SK-N-SH (cell line): ENCODE data around the gene COPZ1. TPM values are rescaled to one million over a fixed set of nuclear protein-coding genes. Genes with fewer than 3 reads are reported as not detected.

Experiments
- CTCF ChIA-PET: fragments of 300-600, 350-600 bp; formaldehyde crosslinking; extraction: SDS; loops from one replicate; lab custom pipeline; 2021; lab: Yijun Ruan, JAX
- POLR2A ChIA-PET: fragments of 350-600 bp; sonication (Branson Sonifier 250); formaldehyde crosslinking; extraction: SDS; loops from one replicate; lab custom pipeline; 2020; ENCODE audit warnings: antibody characterized with exemption, inconsistent platforms; lab: Yijun Ruan, JAX
- DNase-seq: peaks from one replicate; pipeline ENCODE4 v3.0.0; 2012
- H2AFZ ChIP-seq: fragments of 200-600 bp; sonication (generic); 2 replicates; pipeline ENCODE4 v1.8.1; 2016; ENCODE audit warnings: antibody characterized with exemption, mild to moderate bottlenecking, low read depth
- H3F3A ChIP-seq: fragments of 200-600 bp; sonication (generic); replicated peaks from 2 replicates; pipeline ENCODE3; 2016; ENCODE audit warnings: antibody characterized with exemption, mild to moderate bottlenecking; ENCODE audit not compliant: insufficient read depth
- H3K27ac ChIP-seq, 2 experiments: fragments of 200-500 bp in 1 of 2; fragments of 200-600 bp in 1 of 2; sonication (Bioruptor generic) in 1 of 2; sonication (generic), shearing (Covaris generic) in 1 of 2; 2 replicates each; pipeline versions ENCODE4 v1.5.1 to v1.6.1; 2014 to 2016; ENCODE audit warnings: low read depth in 2 of 2, inconsistent platforms in 1 of 2, low read length in 1 of 2, mild to moderate bottlenecking in 1 of 2, mixed read lengths in 1 of 2
- H3K27me3 ChIP-seq: fragments of 200-600 bp; sonication (generic), shearing (Covaris generic); 2 replicates; pipeline ENCODE4 v1.6.1; 2016; ENCODE audit warnings: mixed run types; ENCODE audit not compliant: insufficient read depth
- H3K36me3 ChIP-seq, 2 experiments: fragments of 200-500 bp in 1 of 2; fragments of 200-600 bp in 1 of 2; sonication (Bioruptor generic) in 1 of 2; sonication (generic) in 1 of 2; replicated peaks in 1 of 2; 2 replicates each; pipeline versions ENCODE3 to v1.5.1; 2014 to 2016; ENCODE audit warnings: low read length in 1 of 2, mild to moderate bottlenecking in 1 of 2; ENCODE audit not compliant: insufficient read depth in 2 of 2, control insufficient read depth in 1 of 2
- H3K4me1 ChIP-seq, 2 experiments: fragments of 200-500 bp in 1 of 2; fragments of 200-600 bp in 1 of 2; sonication (Bioruptor generic) in 1 of 2; sonication (generic), shearing (Covaris generic) in 1 of 2; 2 replicates each; pipeline versions ENCODE4 v1.5.1 to v1.6.1; 2014 to 2016; ENCODE audit warnings: low read depth in 1 of 2, low read length in 1 of 2, mixed run types in 1 of 2; ENCODE audit not compliant: insufficient read depth in 2 of 2, control insufficient read depth in 1 of 2
- H3K4me2 ChIP-seq: fragments of 200-600 bp; sonication (generic), shearing (Covaris generic); 2 replicates; pipeline ENCODE4 v1.6.1; 2017; ENCODE audit warnings: mixed run types
- H3K4me3 ChIP-seq, 2 experiments: fragments of 200-500 bp in 1 of 2; fragments of 200-600 bp in 1 of 2; sonication (Bioruptor generic) in 1 of 2; sonication (generic), shearing (Covaris generic) in 1 of 2; 2 replicates each; pipeline versions ENCODE4 v1.5.1 to v1.8.1; 2014 to 2016; ENCODE audit warnings: low read depth in 2 of 2, inconsistent platforms in 1 of 2, low read length in 1 of 2, mild to moderate bottlenecking in 1 of 2, mixed read lengths in 1 of 2, moderate library complexity in 1 of 2
- H3K79me2 ChIP-seq: fragments of 200-600 bp; sonication (generic); 2 replicates; pipeline ENCODE4 v1.8.1; 2017; ENCODE audit warnings: mild to moderate bottlenecking; ENCODE audit not compliant: insufficient read depth
- H3K9ac ChIP-seq: fragments of 200-600 bp; sonication (generic); 2 replicates; pipeline ENCODE4 v1.6.1; 2017; ENCODE audit warnings: mixed run types
- H3K9me2 ChIP-seq: fragments of 200-600 bp; sonication (generic); 2 replicates; pipeline ENCODE4 v1.6.1; 2017; ENCODE audit warnings: mixed run types
- H3K9me3 ChIP-seq: fragments of 200-600 bp; sonication (generic); 2 replicates; pipeline ENCODE4 v1.6.1; 2017; ENCODE audit warnings: mixed run types, mild to moderate bottlenecking, moderate library complexity
- H4K20me1 ChIP-seq: fragments of 200-600 bp; sonication (generic); 2 replicates; pipeline ENCODE4 v1.6.1; 2017; ENCODE audit warnings: mild to moderate bottlenecking, mixed run types; ENCODE audit not compliant: insufficient read depth
- FOSL2 ChIP-seq: IDR thresholded peaks from 2 replicates; pipeline ENCODE4 v1.4.0; 2012; ENCODE audit warnings: low read depth, mild to moderate bottlenecking, moderate library complexity, borderline replicate concordance
- FOXJ3 ChIP-seq: sonication (generic); formaldehyde crosslinking; IDR thresholded peaks from 2 replicates; pipeline ENCODE4 v1.5.1; 2020; ENCODE audit warnings: mild to moderate bottlenecking, missing genetic modification reagents
- MEF2A ChIP-seq: IDR thresholded peaks from 2 replicates; pipeline ENCODE4 v1.4.0; 2012; ENCODE audit warnings: low read depth, borderline replicate concordance
- NFIC ChIP-seq: IDR thresholded peaks from 2 replicates; pipeline ENCODE4 v1.4.0; 2012; ENCODE audit warnings: borderline replicate concordance
- PBX3 ChIP-seq: IDR thresholded peaks from 2 replicates; pipeline ENCODE4; 2012
- POLR2AphosphoS5 ChIP-seq: IDR thresholded peaks from 2 replicates; pipeline ENCODE4 v1.6.1; 2012; ENCODE audit warnings: low read depth, low read length
- SIN3A ChIP-seq: IDR thresholded peaks from 2 replicates; pipeline ENCODE4 v1.6.1; 2012; ENCODE audit warnings: low read depth, mild to moderate bottlenecking, low read length, moderate library complexity, borderline replicate concordance
- TCF12 ChIP-seq: IDR thresholded peaks from 2 replicates; pipeline ENCODE4 v1.4.0; 2012
- WGBS: methylation state at CpG from one replicate; pipeline ENCODE4 v1.1.6; 2017; ENCODE audit warnings: low lambda C conversion rate; 5-methylcytosine and 5-hydroxymethylcytosine counted together
- polyA plus RNA-seq, 3 experiments: library from polyadenylated mRNA; depleted of rRNA; stranded (reverse); fragments of >200 nt; gene quantifications; 2 replicates each; pipeline ENCODE4 v1.2.3, GENCODE V29; 2012
- TF ChIP-seq, protein P1 (sequence below): IDR thresholded peaks from 2 replicates; pipeline ENCODE4 v1.4.0; 2012; ENCODE audit warnings: low read depth, borderline replicate concordance

COPZ1 gene
- polyA plus RNA-seq, 1 of the 3 experiments (the other 2 are of a cell fraction) = 111 TPM

DNA sequence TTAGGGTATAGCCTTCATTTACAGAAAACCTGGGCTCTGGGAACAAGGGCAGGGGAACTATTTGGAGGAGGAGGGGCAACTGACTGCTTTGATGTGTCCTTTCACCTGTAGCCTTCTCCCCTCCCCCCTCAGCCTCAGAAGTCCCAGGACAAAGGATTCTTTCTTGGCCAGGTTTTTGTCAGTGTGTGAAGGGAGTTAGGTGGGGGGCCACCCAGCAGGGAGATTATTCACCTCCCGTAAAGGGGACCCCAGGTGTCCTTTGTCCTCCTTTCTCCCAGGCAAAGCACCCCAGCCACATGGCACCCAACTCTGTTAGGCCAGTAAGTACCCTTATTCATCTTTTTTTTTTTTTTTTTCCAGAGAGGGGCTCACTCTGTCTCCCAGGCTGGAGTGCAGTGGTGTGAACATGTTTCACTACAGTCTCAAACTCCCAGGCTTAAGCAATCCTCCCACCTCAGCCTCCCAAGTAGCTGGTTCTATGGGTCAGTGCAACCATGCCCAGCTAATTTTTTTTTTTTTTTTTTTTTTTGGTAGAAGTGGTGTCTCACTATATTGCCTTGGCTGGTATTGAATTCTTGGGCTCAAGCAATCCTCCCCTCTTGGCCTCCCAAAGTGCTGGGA is 23.4 kb upstream of the COPZ1 start:
- Histone ChIP-seq H4K20me1 (no peaks in the 10 kb centered on the region), H3K4me1 (peaks cover 0 to 10% of the 10 kb centered on the region in 2 experiments; a peak in 1 of 4 replicates), H3K27me3 (no peaks in the 10 kb centered on the region; the same call in 1 of the 2 replicates), H3K36me3 (no peaks in the 10 kb centered on the region), H3K79me2 (no peaks in the 10 kb centered on the region), H3K9ac (no peak overlapping the region), H3K9me3 (no peaks in the 10 kb centered on the region), H3K4me3 (no peak overlapping the region), H3K4me2 (no peak overlapping the region; the same call in 1 of the 2 replicates), H3K27ac (no peak overlapping the region), H2AFZ (no peak overlapping the region), H3F3A (peaks cover 3% of the 10 kb centered on the region), H3K9me2 (no peaks in the 10 kb centered on the region)
- TF ChIP-seq POLR2AphosphoS5 = no peak
- TF ChIP-seq NFIC = no peak
- TF ChIP-seq FOXJ3 (CRISPR knock-in tag) = no peak
- TF ChIP-seq FOSL2 = no peak
- DNase-seq = no peak
- POLR2A ChIA-PET = interaction anchor here (0.6 to 1.2 kb wide), 3 partner anchors 10 to 53 kb away, joined by 3 read pairs; no protein-coding TSS in a partner anchor
- WGBS = 77% methylated on average over 1 of the region's 1 CpG
- CTCF ChIA-PET = interaction anchor here (0.6 to 4.5 kb wide), 7 partner anchors 8 to 106 kb away, joined by 3 to 18 read pairs (median 5); partner anchors contain the start of gene COPZ1

- Histone ChIP-seq H3K4me1 (peaks cover 0 to 17% of the 10 kb centered on the region in 2 experiments; a peak in 1 of 4 replicates), H4K20me1 (no peaks in the 10 kb centered on the region), H3K9me2 (no peaks in the 10 kb centered on the region), H3K4me2 (no peak overlapping the region), H3K27me3 (no peaks in the 10 kb centered on the region; the same call in 1 of the 2 replicates), H2AFZ (no peak overlapping the region), H3K9ac (no peak overlapping the region), H3K79me2 (no peaks in the 10 kb centered on the region), H3F3A (peaks cover 3% of the 10 kb centered on the region), H3K9me3 (no peaks in the 10 kb centered on the region), H3K27ac (no peak overlapping the region), H3K4me3 (no peak overlapping the region), H3K36me3 (no peaks in the 10 kb centered on the region)
- no peak for DNase-seq
- TF ChIP-seq MEF2A = no peak
- TF ChIP-seq SIN3A = no peak
- TF ChIP-seq, protein P1, sequence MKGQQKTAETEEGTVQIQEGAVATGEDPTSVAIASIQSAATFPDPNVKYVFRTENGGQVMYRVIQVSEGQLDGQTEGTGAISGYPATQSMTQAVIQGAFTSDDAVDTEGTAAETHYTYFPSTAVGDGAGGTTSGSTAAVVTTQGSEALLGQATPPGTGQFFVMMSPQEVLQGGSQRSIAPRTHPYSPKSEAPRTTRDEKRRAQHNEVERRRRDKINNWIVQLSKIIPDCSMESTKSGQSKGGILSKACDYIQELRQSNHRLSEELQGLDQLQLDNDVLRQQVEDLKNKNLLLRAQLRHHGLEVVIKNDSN = no peak
- TF ChIP-seq TCF12 = no peak
- TF ChIP-seq PBX3 = no peak
- TF ChIP-seq FOXJ3 (CRISPR knock-in tag) = no peak
- no peak for TF ChIP-seq FOSL2
- POLR2A ChIA-PET = no interaction called here
- CTCF ChIA-PET = interaction anchor here (1.1 kb wide), 1 partner anchor 89 kb away, joined by 3 read pairs; no protein-coding TSS in a partner anchor
Observed at GRCh38 chr12:54303640-54304039, 21.3 kb upstream of the COPZ1 start.
